Measurements from ENCODE around the gene BRD3. TPM values are rescaled to one million over a fixed set of nuclear protein-coding genes. Genes with fewer than 3 reads are reported as not detected.

BRD3 gene
- total RNA-seq, 1 donor, result 6.8 TPM

GRCh38 chr9:134039386-134040175 is 28.2 kb downstream of the BRD3 start:
- Histone ChIP-seq H3K9me3 (ENCODE audit: low read depth, low read length) (no peaks in the 10 kb centered on the region), H3K27me3 (ENCODE audit: insufficient read depth, low read length) (no peaks in the 10 kb centered on the region), H3K4me3 (ENCODE audit: low read length) (no peak overlapping the region), H3K4me1 (ENCODE audit: insufficient read depth, low read length) (no peaks in the 10 kb centered on the region)

GRCh38 chr9:134037641-134038040 is 30.2 kb downstream of the BRD3 start:
- Histone ChIP-seq H3K27me3 (ENCODE audit: insufficient read depth, low read length) (no peaks in the 10 kb centered on the region), H3K9me3 (ENCODE audit: low read depth, low read length) (no peaks in the 10 kb centered on the region), H3K4me1 (ENCODE audit: insufficient read depth, low read length) (no peaks in the 10 kb centered on the region), H3K4me3 (ENCODE audit: low read length) (no peak overlapping the region)

GRCh38 chr9:134036130-134036529 is 31.7 kb downstream of the BRD3 start:
- Histone ChIP-seq H3K27me3 (ENCODE audit: insufficient read depth, low read length) (no peaks in the 10 kb centered on the region), H3K9me3 (ENCODE audit: low read depth, low read length) (no peaks in the 10 kb centered on the region), H3K4me3 (ENCODE audit: low read length) (no peak overlapping the region), H3K4me1 (ENCODE audit: insufficient read depth, low read length) (no peaks in the 10 kb centered on the region)

- Histone ChIP-seq H3K27me3 (ENCODE audit: insufficient read depth, low read length) (no peaks in the 10 kb centered on the region), H3K4me1 (ENCODE audit: insufficient read depth, low read length) (no peaks in the 10 kb centered on the region), H3K9me3 (ENCODE audit: low read depth, low read length) (no peaks in the 10 kb centered on the region), H3K4me3 (ENCODE audit: low read length) (no peak overlapping the region)
Observed at GRCh38 chr9:134035041-134036039, 32.5 kb downstream of the BRD3 start.

GRCh38 chr9:134034215-134035040 is 33.4 kb downstream of the BRD3 start:
- Histone ChIP-seq H3K27me3 (ENCODE audit: insufficient read depth, low read length) (no peaks in the 10 kb centered on the region), H3K9me3 (ENCODE audit: low read depth, low read length) (no peaks in the 10 kb centered on the region), H3K4me1 (ENCODE audit: insufficient read depth, low read length) (no peaks in the 10 kb centered on the region), H3K4me3 (ENCODE audit: low read length) (no peak overlapping the region)

- H3K9me3 ChIP-seq (ENCODE audit: low read depth, low read length), result no peaks in the 10 kb centered on the region
- no peaks in the 10 kb centered on the region for H3K27me3 ChIP-seq (ENCODE audit: insufficient read depth, low read length)
- H3K4me3 ChIP-seq (ENCODE audit: low read length), result no peak overlapping the region
- H3K4me1 ChIP-seq (ENCODE audit: insufficient read depth, low read length), result no peaks in the 10 kb centered on the region
Observed at GRCh38 chr9:134033516-134034214, 34.2 kb downstream of the BRD3 start.

GRCh38 chr9:134032456-134033222 is 35.2 kb downstream of the BRD3 start:
- Histone ChIP-seq H3K27me3 (ENCODE audit: insufficient read depth, low read length) (no peaks in the 10 kb centered on the region), H3K4me1 (ENCODE audit: insufficient read depth, low read length) (no peaks in the 10 kb centered on the region), H3K9me3 (ENCODE audit: low read depth, low read length) (no peaks in the 10 kb centered on the region), H3K4me3 (ENCODE audit: low read length) (no peak overlapping the region)

- Histone ChIP-seq H3K4me1 (ENCODE audit: insufficient read depth, low read length) (no peaks in the 10 kb centered on the region), H3K4me3 (ENCODE audit: low read length) (no peak overlapping the region), H3K27me3 (ENCODE audit: insufficient read depth, low read length) (no peaks in the 10 kb centered on the region), H3K9me3 (ENCODE audit: low read depth, low read length) (no peaks in the 10 kb centered on the region)
Observed at GRCh38 chr9:134031783-134032182, 36.0 kb downstream of the BRD3 start.

GRCh38 chr9:134030821-134031470 is 36.9 kb downstream of the BRD3 start:
- no peaks in the 10 kb centered on the region for H3K27me3 ChIP-seq (ENCODE audit: insufficient read depth, low read length)
- H3K9me3 ChIP-seq (ENCODE audit: low read depth, low read length), result no peaks in the 10 kb centered on the region
- H3K4me1 ChIP-seq (ENCODE audit: insufficient read depth, low read length), result peaks cover 7% of the 10 kb centered on the region
- no peak overlapping the region for H3K4me3 ChIP-seq (ENCODE audit: low read length)

GRCh38 chr9:134029248-134030226 is 38.3 kb downstream of the BRD3 start:
- peaks cover 15% of the 10 kb centered on the region for H3K4me1 ChIP-seq (ENCODE audit: insufficient read depth, low read length)
- no peak overlapping the region for H3K4me3 ChIP-seq (ENCODE audit: low read length)
- no peaks in the 10 kb centered on the region for H3K9me3 ChIP-seq (ENCODE audit: low read depth, low read length)
- no peaks in the 10 kb centered on the region for H3K27me3 ChIP-seq (ENCODE audit: insufficient read depth, low read length)

- no peaks in the 10 kb centered on the region for H3K9me3 ChIP-seq (ENCODE audit: low read depth, low read length)
- H3K27me3 ChIP-seq (ENCODE audit: insufficient read depth, low read length), result no peaks in the 10 kb centered on the region
- H3K4me3 ChIP-seq (ENCODE audit: low read length), result no peak overlapping the region
- peaks cover 15% of the 10 kb centered on the region for H3K4me1 ChIP-seq (ENCODE audit: insufficient read depth, low read length)
Observed at GRCh38 chr9:134028575-134029247, 39.1 kb downstream of the BRD3 start.

- H3K4me3 ChIP-seq (ENCODE audit: low read length), result no peak overlapping the region
- no peaks in the 10 kb centered on the region for H3K9me3 ChIP-seq (ENCODE audit: low read depth, low read length)
- peaks cover 15% of the 10 kb centered on the region for H3K4me1 ChIP-seq (ENCODE audit: insufficient read depth, low read length)
- no peaks in the 10 kb centered on the region for H3K27me3 ChIP-seq (ENCODE audit: insufficient read depth, low read length)
Observed at GRCh38 chr9:134028076-134028475, 39.8 kb downstream of the BRD3 start.

Data from mononuclear cell (primary cell).